Liver (tissue), 9 donors: ENCODE results near the gene CATSPER1. TPM values are rescaled to one million over a fixed set of nuclear protein-coding genes. Genes with fewer than 3 reads are reported as not detected.
A peak's percentile ranks its signal among the peaks of the same experiment; 100 is the strongest.

ENCODE experiments used
- DNase-seq: peaks from one replicate; pipeline ENCODE4 v3.0.0-alpha.2; 2017; ENCODE audit warnings: low spot score
- H3K27ac ChIP-seq, 2 donors: one replicate each; pipeline ENCODE4 v1.7.0; 2013; ENCODE audit warnings: inconsistent platforms in 2 of 2, low read length in 2 of 2, control low read depth in 1 of 2, low read depth in 1 of 2, mild to moderate bottlenecking in 1 of 2
- H3K27me3 ChIP-seq, 4 donors: one replicate each; pipeline versions ENCODE4 v1.6.1 to v1.7.0; 2013; ENCODE audit warnings: low read length in 3 of 4, inconsistent platforms in 1 of 4, mild to moderate bottlenecking in 1 of 4, moderate library complexity in 1 of 4; ENCODE audit not compliant: control insufficient read depth in 4 of 4, insufficient read depth in 4 of 4
- H3K36me3 ChIP-seq, 4 donors: one replicate each; pipeline versions ENCODE4 v1.6.1 to v1.7.0; 2013; ENCODE audit warnings: low read length in 3 of 4, mild to moderate bottlenecking in 3 of 4, low read depth in 1 of 4, moderate library complexity in 1 of 4; ENCODE audit not compliant: control insufficient read depth in 4 of 4, insufficient read depth in 3 of 4
- H3K4me1 ChIP-seq, 4 donors: one replicate each; pipeline versions ENCODE4 v1.6.1 to v1.7.0; 2013; ENCODE audit warnings: low read length in 3 of 4, mild to moderate bottlenecking in 3 of 4, moderate library complexity in 1 of 4; ENCODE audit not compliant: control insufficient read depth in 4 of 4, insufficient read depth in 4 of 4
- H3K4me3 ChIP-seq, 3 donors: one replicate each; pipeline versions ENCODE4 v1.6.1 to v1.7.0; 2013; ENCODE audit warnings: low read length in 3 of 3, control low read depth in 1 of 3, low read depth in 1 of 3, mild to moderate bottlenecking in 1 of 3
- H3K9ac ChIP-seq, 2 donors: one replicate each; pipeline ENCODE4 v1.7.0; 2013; ENCODE audit warnings: low read length in 2 of 2, mild to moderate bottlenecking in 2 of 2, moderate library complexity in 2 of 2, control low read depth in 1 of 2, low read depth in 1 of 2
- H3K9me3 ChIP-seq, 4 donors: one replicate each; pipeline versions ENCODE4 v1.6.1 to v1.7.0; 2013; ENCODE audit warnings: low read length in 3 of 4; ENCODE audit not compliant: control insufficient read depth in 4 of 4
- EGR1 ChIP-seq, 2 donors: IDR thresholded peaks; 2 replicates each; pipeline ENCODE4 v1.6.1; 2016 to 2018; ENCODE audit warnings: antibody characterized with exemption in 2 of 2, low read depth in 2 of 2
- FOXA1 ChIP-seq: IDR thresholded peaks from 2 replicates; pipeline ENCODE4 v1.6.1; 2016; ENCODE audit warnings: antibody characterized with exemption
- FOXA2 ChIP-seq: IDR thresholded peaks from 2 replicates; pipeline ENCODE4 v1.6.1; 2016; ENCODE audit warnings: antibody characterized with exemption
- GABPA ChIP-seq, 2 donors: IDR thresholded peaks in 1 of 2; conservative IDR thresholded peaks in 1 of 2; 2 replicates each; pipeline ENCODE4 v1.6.1; 2016; ENCODE audit warnings: antibody characterized with exemption in 2 of 2, mild to moderate bottlenecking in 1 of 2, moderate library complexity in 1 of 2
- HNF4A ChIP-seq, 2 donors: conservative IDR thresholded peaks; 2 replicates each; pipeline ENCODE4 v1.6.1; 2016; ENCODE audit warnings: antibody characterized with exemption in 2 of 2, mild to moderate bottlenecking in 2 of 2
- HNF4G ChIP-seq: IDR thresholded peaks from 2 replicates; pipeline ENCODE4 v1.6.1; 2016; ENCODE audit warnings: antibody characterized with exemption
- JUND ChIP-seq, 2 donors: IDR thresholded peaks; 2 replicates each; pipeline ENCODE4 v1.6.1; 2016; ENCODE audit warnings: antibody characterized with exemption in 2 of 2
- NR2F2 ChIP-seq: IDR thresholded peaks from 2 replicates; pipeline ENCODE4 v1.6.1; 2016; ENCODE audit warnings: antibody characterized with exemption
- RAD21 ChIP-seq, 2 donors: IDR thresholded peaks; 2 replicates each; pipeline ENCODE4 v1.6.1; 2016; ENCODE audit warnings: antibody characterized with exemption in 2 of 2, mild to moderate bottlenecking in 2 of 2
- RXRA ChIP-seq, 2 donors: IDR thresholded peaks; 2 replicates each; pipeline ENCODE4 v1.6.1; 2017 to 2018; ENCODE audit warnings: antibody characterized with exemption in 2 of 2, mild to moderate bottlenecking in 1 of 2
- SP1 ChIP-seq: IDR thresholded peaks from 2 replicates; pipeline ENCODE4 v1.6.1; 2018; ENCODE audit warnings: antibody characterized with exemption, mild to moderate bottlenecking
- TAF1 ChIP-seq: conservative IDR thresholded peaks from 2 replicates; pipeline ENCODE4 v1.6.1; 2016; ENCODE audit warnings: antibody characterized with exemption, mild to moderate bottlenecking
- YY1 ChIP-seq: IDR thresholded peaks from 2 replicates; pipeline ENCODE4 v1.6.1; 2016; ENCODE audit warnings: antibody characterized with exemption, mild to moderate bottlenecking
- WGBS: extraction: QIAGEN DNeasy Blood & Tissue Kit; methylation state at CpG from one replicate; pipeline ENCODE4 v1.1.7; 2013; 5-methylcytosine and 5-hydroxymethylcytosine counted together
- polyA plus RNA-seq, 2 donors: library from polyadenylated mRNA; stranded (reverse) in 1 of 2; unstranded in 1 of 2; fragments of 200-250 nt in 1 of 2; fragments of >200 nt in 1 of 2; fragmentation: Nextera tagmentation in 1 of 2; extraction: Ambion mirVana in 1 of 2; gene quantifications; one replicate each; pipeline versions ENCODE4 v1.2.1 to v1.2.3, GENCODE V29; 2013 to 2015
- total RNA-seq, 2 donors: library from RNA; depleted of rRNA; stranded (reverse); fragments of >200 nt; gene quantifications; one replicate each; pipeline ENCODE4 v1.2.3, GENCODE V29; 2014
- TF ChIP-seq, protein P1 (sequence below): IDR thresholded peaks from 2 replicates; pipeline ENCODE4 v1.6.1; 2016; ENCODE audit warnings: antibody characterized with exemption
- TF ChIP-seq, protein P2 (sequence below): IDR thresholded peaks from 2 replicates; pipeline ENCODE4 v1.6.1; 2016; ENCODE audit warnings: antibody characterized with exemption, mild to moderate bottlenecking
- TF ChIP-seq, protein P3 (sequence below): IDR thresholded peaks from 2 replicates; pipeline ENCODE4 v1.6.1; 2016; ENCODE audit warnings: antibody characterized with exemption
- TF ChIP-seq, protein P4 (sequence below): fragments of 150-350 bp; IDR thresholded peaks from 2 replicates; pipeline ENCODE4 v1.5.1; 2017; ENCODE audit warnings: improper control_type of control experiment, low read depth, low read length; ENCODE audit not compliant: missing input control
- TF ChIP-seq, protein P5 (sequence below): IDR thresholded peaks from 2 replicates; pipeline ENCODE4 v1.6.1; 2016; ENCODE audit warnings: antibody characterized with exemption
- donor health status: healthy.
- donor health status: healthy.
- donor health status: healthy.
- donor health status: healthy.
- donor health status: healthy.

CATSPER1 gene
- total and polyA plus RNA-seq, 4 donors = 0.17 TPM; not detected in 3

DNA sequence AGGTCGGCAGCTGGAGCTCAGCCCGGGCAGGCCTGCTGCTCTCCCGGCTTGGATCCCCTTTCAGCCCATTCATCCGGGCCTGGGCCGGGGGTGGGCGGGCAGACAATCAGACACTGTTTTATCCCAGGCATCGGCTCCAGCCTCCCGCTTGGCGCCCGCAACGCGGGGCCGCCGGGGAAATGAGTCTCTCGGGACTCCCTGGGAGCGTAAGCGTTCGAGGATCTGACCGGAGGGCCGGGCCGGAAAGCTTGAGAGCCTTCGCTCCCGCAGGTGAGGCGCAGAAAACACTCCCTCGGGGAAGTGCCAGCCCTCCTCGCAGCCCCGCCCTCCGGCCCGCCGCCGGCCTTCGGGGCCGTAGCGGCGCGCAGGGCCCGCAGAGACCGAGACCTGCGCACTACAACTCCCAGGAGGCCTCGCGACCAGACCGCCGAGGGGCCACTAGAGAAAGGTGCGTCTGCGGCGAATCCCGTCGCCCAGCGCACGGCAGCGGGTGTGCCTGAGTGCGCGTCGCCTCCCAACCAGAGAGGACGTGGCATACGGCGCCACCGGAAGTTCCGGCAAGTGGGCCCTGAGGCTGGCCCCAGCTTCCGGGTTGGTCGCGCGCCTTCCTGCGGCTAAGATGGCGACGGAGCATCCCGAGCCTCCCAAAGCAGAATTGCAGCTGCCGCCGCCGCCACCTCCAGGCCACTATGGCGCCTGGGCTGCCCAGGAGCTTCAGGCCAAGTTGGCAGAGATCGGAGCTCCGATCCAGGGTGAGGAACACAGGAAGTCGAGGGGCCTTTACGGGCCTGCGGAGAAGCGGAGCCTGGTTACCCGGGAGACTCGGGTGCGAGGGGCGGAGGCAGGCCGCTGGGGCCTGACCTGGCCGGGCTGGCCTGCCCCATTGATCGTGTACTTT, 25.7 kb upstream of the CATSPER1 start, which contains the start of gene SF3B2:
Gene SF3B2 (plus strand): TSS at position 599 of the 898 bp plus-strand sequence. CDS start 21 bp downstream, at position 620.
- H3K4me1 ChIP-seq = peaks cover 4 to 41% (median 27%) of the 10 kb centered on the region in 4 donors
- peak within 1 kb of the TSS; percentile 67 to 80 for H3K27ac ChIP-seq
- TF ChIP-seq FOXA2 (no peak), HNF4G (peak; percentile 58), JUND (IDR thresholded peaks at IDR 0.05) (peak in 1 of 2 donors; percentile 17), SP1 (peak; percentile 75), TAF1 (peak; percentile 69), GABPA (IDR thresholded peaks at IDR 0.05 in 1 of 2, conservative IDR thresholded peaks at IDR 0.05 in 1 of 2) (peak; percentile 93 to 99), FOXA1 (no peak), RAD21 (IDR thresholded peaks at IDR 0.05) (no peak), HNF4A (conservative IDR thresholded peaks at IDR 0.05) (peak in 1 of 2 donors; percentile 85), RXRA (IDR thresholded peaks at IDR 0.05) (peak; percentile 31 to 49), NR2F2 (peak; percentile 47), YY1 (peak; percentile 98), EGR1 (IDR thresholded peaks at IDR 0.05; ENCODE audit: low read depth in 2 of 2) (peak in 1 of 2 donors; percentile 68)
- TF ChIP-seq, protein P1, sequence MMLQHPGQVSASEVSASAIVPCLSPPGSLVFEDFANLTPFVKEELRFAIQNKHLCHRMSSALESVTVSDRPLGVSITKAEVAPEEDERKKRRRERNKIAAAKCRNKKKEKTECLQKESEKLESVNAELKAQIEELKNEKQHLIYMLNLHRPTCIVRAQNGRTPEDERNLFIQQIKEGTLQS = no peak
- TF ChIP-seq, protein P2, sequence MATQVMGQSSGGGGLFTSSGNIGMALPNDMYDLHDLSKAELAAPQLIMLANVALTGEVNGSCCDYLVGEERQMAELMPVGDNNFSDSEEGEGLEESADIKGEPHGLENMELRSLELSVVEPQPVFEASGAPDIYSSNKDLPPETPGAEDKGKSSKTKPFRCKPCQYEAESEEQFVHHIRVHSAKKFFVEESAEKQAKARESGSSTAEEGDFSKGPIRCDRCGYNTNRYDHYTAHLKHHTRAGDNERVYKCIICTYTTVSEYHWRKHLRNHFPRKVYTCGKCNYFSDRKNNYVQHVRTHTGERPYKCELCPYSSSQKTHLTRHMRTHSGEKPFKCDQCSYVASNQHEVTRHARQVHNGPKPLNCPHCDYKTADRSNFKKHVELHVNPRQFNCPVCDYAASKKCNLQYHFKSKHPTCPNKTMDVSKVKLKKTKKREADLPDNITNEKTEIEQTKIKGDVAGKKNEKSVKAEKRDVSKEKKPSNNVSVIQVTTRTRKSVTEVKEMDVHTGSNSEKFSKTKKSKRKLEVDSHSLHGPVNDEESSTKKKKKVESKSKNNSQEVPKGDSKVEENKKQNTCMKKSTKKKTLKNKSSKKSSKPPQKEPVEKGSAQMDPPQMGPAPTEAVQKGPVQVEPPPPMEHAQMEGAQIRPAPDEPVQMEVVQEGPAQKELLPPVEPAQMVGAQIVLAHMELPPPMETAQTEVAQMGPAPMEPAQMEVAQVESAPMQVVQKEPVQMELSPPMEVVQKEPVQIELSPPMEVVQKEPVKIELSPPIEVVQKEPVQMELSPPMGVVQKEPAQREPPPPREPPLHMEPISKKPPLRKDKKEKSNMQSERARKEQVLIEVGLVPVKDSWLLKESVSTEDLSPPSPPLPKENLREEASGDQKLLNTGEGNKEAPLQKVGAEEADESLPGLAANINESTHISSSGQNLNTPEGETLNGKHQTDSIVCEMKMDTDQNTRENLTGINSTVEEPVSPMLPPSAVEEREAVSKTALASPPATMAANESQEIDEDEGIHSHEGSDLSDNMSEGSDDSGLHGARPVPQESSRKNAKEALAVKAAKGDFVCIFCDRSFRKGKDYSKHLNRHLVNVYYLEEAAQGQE = peak; percentile 28
- TF ChIP-seq, protein P3, sequence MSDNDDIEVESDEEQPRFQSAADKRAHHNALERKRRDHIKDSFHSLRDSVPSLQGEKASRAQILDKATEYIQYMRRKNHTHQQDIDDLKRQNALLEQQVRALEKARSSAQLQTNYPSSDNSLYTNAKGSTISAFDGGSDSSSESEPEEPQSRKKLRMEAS = no peak
- TF ChIP-seq, protein P4, sequence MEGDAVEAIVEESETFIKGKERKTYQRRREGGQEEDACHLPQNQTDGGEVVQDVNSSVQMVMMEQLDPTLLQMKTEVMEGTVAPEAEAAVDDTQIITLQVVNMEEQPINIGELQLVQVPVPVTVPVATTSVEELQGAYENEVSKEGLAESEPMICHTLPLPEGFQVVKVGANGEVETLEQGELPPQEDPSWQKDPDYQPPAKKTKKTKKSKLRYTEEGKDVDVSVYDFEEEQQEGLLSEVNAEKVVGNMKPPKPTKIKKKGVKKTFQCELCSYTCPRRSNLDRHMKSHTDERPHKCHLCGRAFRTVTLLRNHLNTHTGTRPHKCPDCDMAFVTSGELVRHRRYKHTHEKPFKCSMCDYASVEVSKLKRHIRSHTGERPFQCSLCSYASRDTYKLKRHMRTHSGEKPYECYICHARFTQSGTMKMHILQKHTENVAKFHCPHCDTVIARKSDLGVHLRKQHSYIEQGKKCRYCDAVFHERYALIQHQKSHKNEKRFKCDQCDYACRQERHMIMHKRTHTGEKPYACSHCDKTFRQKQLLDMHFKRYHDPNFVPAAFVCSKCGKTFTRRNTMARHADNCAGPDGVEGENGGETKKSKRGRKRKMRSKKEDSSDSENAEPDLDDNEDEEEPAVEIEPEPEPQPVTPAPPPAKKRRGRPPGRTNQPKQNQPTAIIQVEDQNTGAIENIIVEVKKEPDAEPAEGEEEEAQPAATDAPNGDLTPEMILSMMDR = no peak
- TF ChIP-seq, protein P5, sequence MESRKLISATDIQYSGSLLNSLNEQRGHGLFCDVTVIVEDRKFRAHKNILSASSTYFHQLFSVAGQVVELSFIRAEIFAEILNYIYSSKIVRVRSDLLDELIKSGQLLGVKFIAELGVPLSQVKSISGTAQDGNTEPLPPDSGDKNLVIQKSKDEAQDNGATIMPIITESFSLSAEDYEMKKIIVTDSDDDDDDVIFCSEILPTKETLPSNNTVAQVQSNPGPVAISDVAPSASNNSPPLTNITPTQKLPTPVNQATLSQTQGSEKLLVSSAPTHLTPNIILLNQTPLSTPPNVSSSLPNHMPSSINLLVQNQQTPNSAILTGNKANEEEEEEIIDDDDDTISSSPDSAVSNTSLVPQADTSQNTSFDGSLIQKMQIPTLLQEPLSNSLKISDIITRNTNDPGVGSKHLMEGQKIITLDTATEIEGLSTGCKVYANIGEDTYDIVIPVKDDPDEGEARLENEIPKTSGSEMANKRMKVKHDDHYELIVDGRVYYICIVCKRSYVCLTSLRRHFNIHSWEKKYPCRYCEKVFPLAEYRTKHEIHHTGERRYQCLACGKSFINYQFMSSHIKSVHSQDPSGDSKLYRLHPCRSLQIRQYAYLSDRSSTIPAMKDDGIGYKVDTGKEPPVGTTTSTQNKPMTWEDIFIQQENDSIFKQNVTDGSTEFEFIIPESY = no peak
- peak within 1 kb of the TSS; percentile 81 to 91 for H3K9ac ChIP-seq
- peak within 1 kb of the TSS; percentile 85 to 96 (median 91) for H3K4me3 ChIP-seq
- peaks cover 0 to 4% (median 0%) of the 10 kb centered on the region in 4 donors for H3K27me3 ChIP-seq
- peak; percentile 96 for DNase-seq
- H3K9me3 ChIP-seq = no peaks in the 10 kb centered on the region
- H3K36me3 ChIP-seq = peaks cover 0 to 22% (median 11%) of the 10 kb centered on the region in 4 donors
- under 1% methylated on average over 84 of the region's 84 CpGs for WGBS
